ENCODE measurements around the gene GSTM1. TPM values are rescaled to one million over a fixed set of nuclear protein-coding genes. Genes with fewer than 3 reads are reported as not detected.
A peak's percentile ranks its signal among the peaks of the same experiment; 100 is the strongest.

Gene GSTM1
- total and polyA plus RNA-seq, 10 donors, result 0.47 to 98.6 (median 65.0) TPM; not detected in 3

DNA sequence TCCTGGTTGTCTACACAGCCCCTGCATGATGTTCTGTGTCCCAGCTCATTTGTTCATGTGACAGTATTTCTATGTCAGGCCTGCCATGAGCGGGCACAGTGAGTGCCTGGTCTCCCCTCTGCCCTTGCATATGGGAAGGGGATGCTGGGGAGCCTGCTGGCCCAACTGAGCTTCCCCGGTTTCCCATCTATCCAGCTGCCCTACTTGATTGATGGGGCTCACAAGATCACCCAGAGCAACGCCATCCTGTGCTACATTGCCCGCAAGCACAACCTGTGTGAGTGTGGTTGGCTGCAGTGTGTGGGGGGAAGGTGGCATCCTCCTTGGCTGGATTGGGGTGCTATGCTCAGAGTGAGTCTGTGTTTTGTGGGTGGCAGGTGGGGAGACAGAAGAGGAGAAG lies 30.2 kb upstream of the GSTM1 start:
- TF ChIP-seq POLR2AphosphoS5 (IDR thresholded peaks at IDR 0.05) (no peak), POLR2A (IDR thresholded peaks at IDR 0.05) (no peak)
- TF ChIP-seq, protein P1, sequence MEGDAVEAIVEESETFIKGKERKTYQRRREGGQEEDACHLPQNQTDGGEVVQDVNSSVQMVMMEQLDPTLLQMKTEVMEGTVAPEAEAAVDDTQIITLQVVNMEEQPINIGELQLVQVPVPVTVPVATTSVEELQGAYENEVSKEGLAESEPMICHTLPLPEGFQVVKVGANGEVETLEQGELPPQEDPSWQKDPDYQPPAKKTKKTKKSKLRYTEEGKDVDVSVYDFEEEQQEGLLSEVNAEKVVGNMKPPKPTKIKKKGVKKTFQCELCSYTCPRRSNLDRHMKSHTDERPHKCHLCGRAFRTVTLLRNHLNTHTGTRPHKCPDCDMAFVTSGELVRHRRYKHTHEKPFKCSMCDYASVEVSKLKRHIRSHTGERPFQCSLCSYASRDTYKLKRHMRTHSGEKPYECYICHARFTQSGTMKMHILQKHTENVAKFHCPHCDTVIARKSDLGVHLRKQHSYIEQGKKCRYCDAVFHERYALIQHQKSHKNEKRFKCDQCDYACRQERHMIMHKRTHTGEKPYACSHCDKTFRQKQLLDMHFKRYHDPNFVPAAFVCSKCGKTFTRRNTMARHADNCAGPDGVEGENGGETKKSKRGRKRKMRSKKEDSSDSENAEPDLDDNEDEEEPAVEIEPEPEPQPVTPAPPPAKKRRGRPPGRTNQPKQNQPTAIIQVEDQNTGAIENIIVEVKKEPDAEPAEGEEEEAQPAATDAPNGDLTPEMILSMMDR (IDR thresholded peaks at IDR 0.05 in 8 of 11, conservative IDR thresholded peaks at IDR 0.05 in 3 of 11), result no peak
- Histone ChIP-seq H3K9me3 (no peaks in the 10 kb centered on the region), H3K4me3 (peak overlapping the region in 1 of 8 donors; percentile 91), H3K4me1 (peaks cover 0 to 44% (median 26%) of the 10 kb centered on the region in 6 donors), H3K27me3 (replicated peaks in 1 of 7) (no peaks in the 10 kb centered on the region), H3K27ac (peak overlapping the region in 1 of 8 donors; percentile 86), H3K36me3 (peaks cover 0 to 47% (median 15%) of the 10 kb centered on the region in 6 donors)
- intact Hi-C loops (cut with DNase I; ENCODE audit: low total_unique reads), result no loop called here
- DNase-seq, result no peak
- 92 to 98% (median 95%) methylated on average over 4 of the region's 4 CpGs for WGBS, 5 donors

DNA sequence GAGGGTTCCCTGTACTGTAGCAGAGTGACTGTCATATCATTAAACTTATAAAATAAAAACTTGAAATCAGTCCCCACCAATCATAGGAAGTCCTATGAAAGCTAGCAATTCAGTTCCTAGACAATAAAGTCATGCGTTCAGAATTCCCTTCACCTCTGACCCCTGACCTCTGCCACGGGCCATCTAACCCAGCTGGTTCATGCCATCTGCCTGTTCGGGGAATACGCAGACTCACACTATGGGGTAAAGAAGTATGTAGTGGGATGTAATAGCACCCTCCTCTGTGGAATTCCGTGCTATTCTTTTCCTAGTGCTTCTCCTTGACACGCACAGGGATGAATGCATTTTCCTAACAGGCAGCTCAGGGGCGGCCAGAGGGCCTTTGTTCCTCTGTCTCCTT lies 29.6 kb upstream of the GSTM1 start:
- WGBS, 5 donors, result 82 to 87% (median 85%) methylated on average over 7 of the region's 7 CpGs
- no peak for TF ChIP-seq POLR2A (IDR thresholded peaks at IDR 0.05)
- no peak for TF ChIP-seq POLR2AphosphoS5 (IDR thresholded peaks at IDR 0.05)
- TF ChIP-seq, protein P1 (IDR thresholded peaks at IDR 0.05 in 8 of 11, conservative IDR thresholded peaks at IDR 0.05 in 3 of 11), result no peak
- DNase-seq, result no peak
- Histone ChIP-seq H3K4me1 (peaks cover 0 to 44% (median 26%) of the 10 kb centered on the region in 6 donors), H3K9me3 (no peaks in the 10 kb centered on the region), H3K27ac (no peak overlapping the region), H3K36me3 (peaks cover 0 to 47% (median 15%) of the 10 kb centered on the region in 6 donors), H3K27me3 (replicated peaks in 1 of 7) (no peaks in the 10 kb centered on the region), H3K4me3 (no peak overlapping the region)
- intact Hi-C loops (cut with DNase I; ENCODE audit: low total_unique reads), result no loop called here

DNA sequence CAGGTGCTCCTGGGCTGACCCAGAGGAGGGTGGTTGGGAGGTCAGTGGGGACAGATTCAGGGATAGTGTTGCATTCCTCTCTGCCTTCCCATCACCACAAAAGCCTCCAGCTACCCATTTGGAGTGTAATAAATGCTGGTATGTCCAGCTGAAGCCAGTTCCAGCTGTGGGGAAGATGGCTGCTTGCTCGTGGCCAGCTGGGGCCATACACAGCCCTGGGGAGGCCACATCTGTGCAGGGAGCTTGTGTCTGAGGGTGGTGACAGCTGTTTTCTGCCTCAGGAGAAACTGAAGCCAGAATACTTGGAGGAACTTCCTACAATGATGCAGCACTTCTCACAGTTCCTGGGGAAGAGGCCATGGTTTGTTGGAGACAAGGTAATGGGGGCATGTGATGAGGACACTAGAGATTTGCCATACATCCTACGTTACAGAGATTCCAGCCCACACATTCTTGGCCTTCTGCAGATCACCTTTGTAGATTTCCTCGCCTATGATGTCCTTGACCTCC lies 29.0 kb upstream of the GSTM1 start:
- H3K27me3 ChIP-seq (replicated peaks in 1 of 7), result no peaks in the 10 kb centered on the region
- intact Hi-C loops (cut with DNase I; ENCODE audit: low total_unique reads), result no loop called here
- TF ChIP-seq POLR2AphosphoS5 (IDR thresholded peaks at IDR 0.05) (no peak), POLR2A (IDR thresholded peaks at IDR 0.05) (no peak)
- TF ChIP-seq, protein P1 (IDR thresholded peaks at IDR 0.05 in 8 of 11, conservative IDR thresholded peaks at IDR 0.05 in 3 of 11), result no peak
- WGBS, 5 donors, result 37 to 53% (median 47%) methylated on average over 2 to 3 of the region's 3 CpGs
- peaks cover 0 to 47% (median 15%) of the 10 kb centered on the region in 6 donors for H3K36me3 ChIP-seq
- no peak overlapping the region for H3K27ac ChIP-seq
- H3K4me1 ChIP-seq, result peaks cover 0 to 44% (median 26%) of the 10 kb centered on the region in 6 donors
- DNase-seq, result no peak
- no peak overlapping the region for H3K4me3 ChIP-seq
- H3K9me3 ChIP-seq, result no peaks in the 10 kb centered on the region

DNA sequence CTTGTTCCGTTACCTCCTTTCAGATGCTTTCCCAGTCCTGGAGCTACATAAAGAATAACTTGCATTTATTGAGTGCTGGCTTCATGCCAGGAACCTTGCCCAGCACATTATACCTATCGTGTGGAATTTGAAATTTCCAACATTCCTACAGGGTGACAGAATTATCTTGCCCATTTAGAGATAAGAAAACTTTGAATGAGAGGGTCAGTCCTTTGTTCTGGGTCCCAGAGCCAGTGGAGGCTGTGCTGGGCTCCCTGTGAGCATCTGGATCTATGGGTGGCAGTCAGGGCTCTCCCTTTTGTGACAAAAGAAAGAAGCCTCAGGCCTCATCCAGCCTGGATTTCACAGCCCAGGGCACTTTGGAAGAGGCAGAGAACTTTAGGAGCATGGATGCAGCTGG lies 28.5 kb upstream of the GSTM1 start:
- Histone ChIP-seq H3K27ac (no peak overlapping the region), H3K4me1 (peaks cover 0 to 44% (median 26%) of the 10 kb centered on the region in 6 donors), H3K27me3 (replicated peaks in 1 of 7) (no peaks in the 10 kb centered on the region), H3K4me3 (no peak overlapping the region), H3K9me3 (no peaks in the 10 kb centered on the region), H3K36me3 (peaks cover 0 to 47% (median 15%) of the 10 kb centered on the region in 6 donors)
- intact Hi-C loops (cut with DNase I; ENCODE audit: low total_unique reads), result no loop called here
- TF ChIP-seq, protein P1 (IDR thresholded peaks at IDR 0.05 in 8 of 11, conservative IDR thresholded peaks at IDR 0.05 in 3 of 11), result no peak
- TF ChIP-seq POLR2A (IDR thresholded peaks at IDR 0.05) (no peak), POLR2AphosphoS5 (IDR thresholded peaks at IDR 0.05) (no peak)
- DNase-seq, result no peak
- WGBS, 5 donors, result 75 to 87% (median 81%) methylated on average over 2 of the region's 2 CpGs
